Upper lobe of left lung (tissue), 4 donors: Measurements from ENCODE around the gene BCAS3.

Experiments
- CTCF ChIP-seq, 6 experiments: fragments of 450-650 bp in 4 of 6; fragments of 200-600 bp in 2 of 6; sonication (generic) in 2 of 6; IDR thresholded peaks; one replicate each; pipeline ENCODE4 v1.5.1; 2016 to 2019; ENCODE audit warnings: antibody characterized with exemption in 6 of 6
- POLR2A ChIP-seq, 4 donors: fragments of 450-650 bp; IDR thresholded peaks; one replicate each; pipeline ENCODE4 v1.5.1; 2016 to 2017; ENCODE audit warnings: antibody characterized with exemption in 4 of 4, mild to moderate bottlenecking in 2 of 4
- POLR2AphosphoS5 ChIP-seq, 2 donors: sonication (generic); formaldehyde crosslinking; IDR thresholded peaks; one replicate each; pipeline ENCODE4 v1.5.1; 2017; ENCODE audit warnings: antibody characterized with exemption in 2 of 2

GRCh38 chr17:61402978-61403800 lies 725.5 kb downstream of the BCAS3 start:
- TF ChIP-seq CTCF (IDR thresholded peaks at IDR 0.05) (no peak), POLR2A (IDR thresholded peaks at IDR 0.05) (no peak), POLR2AphosphoS5 (IDR thresholded peaks at IDR 0.05) (peak in 1 of 2 donors; percentile 21)
